ENCODE results near the gene TLL1.

- no peak for TF ChIP-seq POLR2A (IDR thresholded peaks at IDR 0.05)
- TF ChIP-seq CTCF (IDR thresholded peaks at IDR 0.05) = no peak
These were observed 6.6 kb downstream of the TLL1 start for GRCh38 chr4:165879641-165880040.
